HepG2 (cell line): ENCODE measurements around the gene ENO2. TPM values are rescaled to one million over a fixed set of nuclear protein-coding genes. Genes with fewer than 3 reads are reported as not detected.

Experiments
- ATAC-seq: fragments of 200-7000 bp; cut with Tn5 transposase; 3 replicates; pipeline ENCODE4 v1.9.1; 2020; ENCODE audit warnings: mild to moderate bottlenecking, moderate library complexity
- BruUV-seq: library from RNA; stranded (reverse); fragments of 400-500 nt; replicated peaks from 2 replicates; lab custom pipeline; 2021; lab: Mats Ljungman, UMichigan
- CTCF ChIA-PET: fragments of 300-600 bp; formaldehyde crosslinking; extraction: SDS; loops from one replicate; lab custom pipeline; 2021; ENCODE audit warnings: low total read pairs, inconsistent platforms, low intra/inter-chr PET ratio; lab: Yijun Ruan, JAX
- POLR2A ChIA-PET: fragments of 350-600 bp; sonication (Branson Sonifier 250); formaldehyde crosslinking; loops from one replicate; lab custom pipeline; 2020; ENCODE audit warnings: antibody characterized with exemption, inconsistent platforms; lab: Yijun Ruan, JAX
- DNase-seq: peaks from one replicate; pipeline ENCODE4 v3.0.0-alpha.2; 2015; ENCODE audit warnings: low spot score
- FAIRE-seq: peaks from 3 replicates; lab custom pipeline; 2011; peaks lifted over from hg19 to GRCh38; lab: Jason Lieb, UNC
- H2AFZ ChIP-seq: one replicate; pipeline ENCODE4 v1.6.1; 2011; ENCODE audit warnings: low read length, inconsistent platforms
- H3K27ac ChIP-seq: fragments of 300-600 bp; 3 replicates; pipeline ENCODE4 v1.8.0; 2011; ENCODE audit warnings: mixed run types, mild to moderate bottlenecking, mixed read lengths, low read length, inconsistent platforms; ENCODE audit not compliant: insufficient read depth; ENCODE audit errors: extremely low read length
- H3K27me3 ChIP-seq, 2 experiments: fragments of 200-600 bp in 1 of 2; 2 replicates in 1 of 2; 3 replicates in 1 of 2; pipeline versions ENCODE4 v1.6.0 to v1.8.0; 2011; ENCODE audit warnings: low read length in 2 of 2, mild to moderate bottlenecking in 2 of 2, moderate library complexity in 2 of 2, inconsistent platforms in 1 of 2; ENCODE audit not compliant: insufficient read depth in 2 of 2, control insufficient read depth in 1 of 2
- H3K36me3 ChIP-seq, 2 experiments: fragments of 200-600 bp in 1 of 2; replicated peaks in 1 of 2; 2 replicates in 1 of 2; 3 replicates in 1 of 2; pipeline versions ENCODE4 v1.5.1 to v1.8.0; 2011; ENCODE audit warnings: low read length in 2 of 2, inconsistent platforms in 1 of 2; ENCODE audit not compliant: insufficient read depth in 2 of 2, control insufficient read depth in 1 of 2
- H3K4me1 ChIP-seq: 2 replicates; pipeline ENCODE4 v1.5.1; 2012; ENCODE audit warnings: low read length, inconsistent platforms; ENCODE audit not compliant: insufficient read depth
- H3K4me2 ChIP-seq: 2 replicates; pipeline ENCODE4 v1.6.0; 2011; ENCODE audit warnings: low read depth, low read length, inconsistent platforms
- H3K4me3 ChIP-seq, 3 experiments: fragments of 200-600 bp in 1 of 3; sonication (generic), shearing (Covaris generic) in 1 of 3; replicated peaks in 1 of 3; 2 replicates each; pipeline ENCODE4 v1.5.1; 2011 to 2016; ENCODE audit warnings: low read length in 3 of 3, inconsistent platforms in 2 of 3, low read depth in 2 of 3, mild to moderate bottlenecking in 2 of 3, control low read depth in 1 of 3, mixed read lengths in 1 of 3; ENCODE audit not compliant: insufficient read depth in 1 of 3
- H3K79me2 ChIP-seq: one replicate; pipeline ENCODE4 v1.6.1; 2011; ENCODE audit warnings: low read length, inconsistent platforms; ENCODE audit not compliant: insufficient read depth
- H3K9ac ChIP-seq: 2 replicates; pipeline ENCODE4 v1.6.0; 2011; ENCODE audit warnings: mild to moderate bottlenecking, low read depth, low read length, inconsistent platforms; ENCODE audit not compliant: insufficient read depth
- H3K9me3 ChIP-seq: 2 replicates; pipeline ENCODE4 v1.5.1; 2012; ENCODE audit warnings: mild to moderate bottlenecking, low read length
- H4K20me1 ChIP-seq: 2 replicates; pipeline ENCODE4 v1.6.0; 2011; ENCODE audit warnings: inconsistent platforms, mild to moderate bottlenecking, low read length, moderate library complexity; ENCODE audit not compliant: insufficient read depth
- BHLHE40 ChIP-seq: IDR thresholded peaks from 2 replicates; pipeline ENCODE4 v1.6.1; 2011; ENCODE audit warnings: low read length, improper control_type of control experiment
- GABPB1 ChIP-seq: IDR thresholded peaks from 2 replicates; pipeline ENCODE4 v1.6.1; 2016; ENCODE audit warnings: mild to moderate bottlenecking, missing genetic modification reagents, moderate library complexity, missing compliant biosample characterization
- GTF3A ChIP-seq: sonication (generic); formaldehyde crosslinking; conservative IDR thresholded peaks from 2 replicates; pipeline ENCODE4 v1.4.0; 2020; ENCODE audit warnings: mild to moderate bottlenecking, missing genetic modification reagents
- KDM1A ChIP-seq: IDR thresholded peaks from 2 replicates; pipeline ENCODE4 v1.6.1; 2016; ENCODE audit warnings: missing compliant biosample characterization
- KLF13 ChIP-seq: sonication (generic); formaldehyde crosslinking; IDR thresholded peaks from 2 replicates; pipeline ENCODE4 v1.4.0; 2020; ENCODE audit warnings: mild to moderate bottlenecking, missing genetic modification reagents
- MEIS1 ChIP-seq: sonication (generic); formaldehyde crosslinking; IDR thresholded peaks from 2 replicates; pipeline ENCODE4 v1.9.0; 2021; ENCODE audit warnings: mild to moderate bottlenecking, missing genetic modification reagents, moderate library complexity, borderline replicate concordance
- SMAD3 ChIP-seq: sonication (generic); formaldehyde crosslinking; IDR thresholded peaks from 2 replicates; pipeline ENCODE4 v1.4.0; 2020; ENCODE audit warnings: missing genetic modification reagents
- STAT5B ChIP-seq: sonication (generic); formaldehyde crosslinking; IDR thresholded peaks from 2 replicates; pipeline ENCODE4 v1.4.0; 2020; ENCODE audit warnings: missing genetic modification reagents
- ZFAT ChIP-seq: sonication (generic); formaldehyde crosslinking; conservative IDR thresholded peaks from 2 replicates; pipeline ENCODE4 v1.8.1; 2023; ENCODE audit warnings: missing genetic modification reagents, inconsistent platforms
- ZNF136 ChIP-seq: sonication (generic); formaldehyde crosslinking; IDR thresholded peaks from 2 replicates; pipeline ENCODE4 v1.8.1; 2022; ENCODE audit warnings: low read depth, mild to moderate bottlenecking, moderate library complexity, missing genetic modification reagents
- ZNF207 ChIP-seq: fragments of 450-650 bp; IDR thresholded peaks from 2 replicates; pipeline ENCODE4 v1.6.1; 2016; ENCODE audit warnings: antibody characterized with exemption, borderline replicate concordance
- ZNF251 ChIP-seq: sonication (generic); formaldehyde crosslinking; IDR thresholded peaks from 2 replicates; pipeline ENCODE4 v1.9.0; 2021; ENCODE audit warnings: mild to moderate bottlenecking, missing genetic modification reagents
- ZNF564 ChIP-seq: sonication (generic); formaldehyde crosslinking; IDR thresholded peaks from 2 replicates; pipeline ENCODE4 v1.8.1; 2023; ENCODE audit warnings: mild to moderate bottlenecking, missing genetic modification reagents
- WGBS: methylation state at CpG from one replicate; pipeline ENCODE4 v1.1.6; 2017; ENCODE audit warnings: low lambda C conversion rate; 5-methylcytosine and 5-hydroxymethylcytosine counted together
- in situ Hi-C: cut with HindIII; loops from 2 replicates; pipeline ENCODE4 v1.10.0; 2017; ENCODE audit warnings: low pct_unique_long_range_greater_than_20kb; ENCODE audit not compliant: extremely low pct_ligation_motif_present
- intact Hi-C: fragments of 100-400 bp; cut with micrococcal nuclease; formaldehyde crosslinking; loops from one replicate; pipeline ENCODE4 v1.10.0; 2022; ENCODE audit not compliant: unreplicated experiment
- polyA plus RNA-seq, 8 experiments: library from polyadenylated mRNA; depleted of rRNA in 3 of 8; stranded (reverse) in 7 of 8; unstranded in 1 of 8; fragments of >200 nt; fragmentation: Illumina TruSeq in 4 of 8; extraction: Trizol in 4 of 8; gene quantifications; 2 replicates each; pipeline versions ENCODE4 v1.2.1 to v1.2.3, GENCODE V29; 2011 to 2016; ENCODE audit warnings: low read depth in 4 of 8, missing spikeins in 1 of 8, mixed read lengths in 1 of 8; ENCODE audit not compliant: insufficient read depth in 1 of 8
- total RNA-seq, 5 experiments: library from RNA; depleted of rRNA; stranded (reverse); fragments of >200 nt; fragmentation: Illumina TruSeq; extraction: Trizol; gene quantifications; 2 replicates each; pipeline ENCODE4 v1.2.3, GENCODE V29; 2016; ENCODE audit warnings: low read depth in 1 of 5
- TF ChIP-seq, protein P1 (sequence below): sonication (generic); formaldehyde crosslinking; IDR thresholded peaks from 2 replicates; pipeline ENCODE4 v1.4.0; 2020; ENCODE audit warnings: missing genetic modification reagents, borderline replicate concordance
- TF ChIP-seq, protein P2 (sequence below): sonication (generic); formaldehyde crosslinking; IDR thresholded peaks from 2 replicates; pipeline ENCODE4 v1.4.0; 2020; ENCODE audit warnings: missing genetic modification reagents, borderline replicate concordance

ENO2 gene
- total and polyA plus RNA-seq, 2 of the 13 experiments (the other 11 are each of a cell fraction or from before 2014, with no cell fraction given), result 19.3 to 136 TPM

DNA sequence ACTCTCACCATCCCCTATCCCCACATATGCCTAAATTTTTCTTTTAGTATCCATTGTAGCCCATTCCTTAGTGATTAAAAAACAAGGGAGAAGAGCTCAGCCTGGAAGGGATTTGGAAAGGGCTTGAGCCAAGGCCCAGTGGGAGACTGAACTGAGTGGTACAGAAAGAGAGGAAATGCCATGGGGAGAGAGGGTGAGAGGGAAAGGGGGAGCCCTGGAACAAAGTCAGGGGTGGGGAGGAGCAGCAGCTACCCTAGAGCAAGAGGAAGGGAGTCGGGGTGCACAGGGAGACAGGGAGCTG lies 10.8 kb downstream of the ENO2 start:
- Histone ChIP-seq H3K27me3 (no peaks in the 10 kb centered on the region; a peak in 1 of 5 replicates), H3K79me2 (peaks cover 17% of the 10 kb centered on the region), H3K4me2 (peak overlapping the region; percentile 80), H3K27ac (no peak overlapping the region), H3K4me3 (no peak overlapping the region), H3K4me1 (peaks cover 47% of the 10 kb centered on the region), H3K9ac (0 out of 2 replicates have a peak overlapping the region, but pooled peaks have one; percentile 13), H2AFZ (no peak overlapping the region), H4K20me1 (no peaks in the 10 kb centered on the region), H3K36me3 (peaks cover 0 to 12% of the 10 kb centered on the region in 2 experiments; a peak in 3 of 5 replicates), H3K9me3 (no peaks in the 10 kb centered on the region)
- TF ChIP-seq ZFAT (no peak), ZNF564 (no peak), STAT5B (no peak), BHLHE40 (no peak), GTF3A (CRISPR knock-in tag) (no peak), ZNF136 (CRISPR knock-in tag) (no peak), KDM1A (no peak), ZNF251 (CRISPR knock-in tag) (no peak), KLF13 (CRISPR knock-in tag) (no peak), SMAD3 (no peak), GABPB1 (CRISPR knock-in tag) (no peak), MEIS1 (no peak), ZNF207 (no peak)
- TF ChIP-seq, protein P1, sequence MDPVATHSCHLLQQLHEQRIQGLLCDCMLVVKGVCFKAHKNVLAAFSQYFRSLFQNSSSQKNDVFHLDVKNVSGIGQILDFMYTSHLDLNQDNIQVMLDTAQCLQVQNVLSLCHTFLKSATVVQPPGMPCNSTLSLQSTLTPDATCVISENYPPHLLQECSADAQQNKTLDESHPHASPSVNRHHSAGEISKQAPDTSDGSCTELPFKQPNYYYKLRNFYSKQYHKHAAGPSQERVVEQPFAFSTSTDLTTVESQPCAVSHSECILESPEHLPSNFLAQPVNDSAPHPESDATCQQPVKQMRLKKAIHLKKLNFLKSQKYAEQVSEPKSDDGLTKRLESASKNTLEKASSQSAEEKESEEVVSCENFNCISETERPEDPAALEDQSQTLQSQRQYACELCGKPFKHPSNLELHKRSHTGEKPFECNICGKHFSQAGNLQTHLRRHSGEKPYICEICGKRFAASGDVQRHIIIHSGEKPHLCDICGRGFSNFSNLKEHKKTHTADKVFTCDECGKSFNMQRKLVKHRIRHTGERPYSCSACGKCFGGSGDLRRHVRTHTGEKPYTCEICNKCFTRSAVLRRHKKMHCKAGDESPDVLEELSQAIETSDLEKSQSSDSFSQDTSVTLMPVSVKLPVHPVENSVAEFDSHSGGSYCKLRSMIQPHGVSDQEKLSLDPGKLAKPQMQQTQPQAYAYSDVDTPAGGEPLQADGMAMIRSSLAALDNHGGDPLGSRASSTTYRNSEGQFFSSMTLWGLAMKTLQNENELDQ (CRISPR knock-in tag), result no peak
- TF ChIP-seq, protein P2, sequence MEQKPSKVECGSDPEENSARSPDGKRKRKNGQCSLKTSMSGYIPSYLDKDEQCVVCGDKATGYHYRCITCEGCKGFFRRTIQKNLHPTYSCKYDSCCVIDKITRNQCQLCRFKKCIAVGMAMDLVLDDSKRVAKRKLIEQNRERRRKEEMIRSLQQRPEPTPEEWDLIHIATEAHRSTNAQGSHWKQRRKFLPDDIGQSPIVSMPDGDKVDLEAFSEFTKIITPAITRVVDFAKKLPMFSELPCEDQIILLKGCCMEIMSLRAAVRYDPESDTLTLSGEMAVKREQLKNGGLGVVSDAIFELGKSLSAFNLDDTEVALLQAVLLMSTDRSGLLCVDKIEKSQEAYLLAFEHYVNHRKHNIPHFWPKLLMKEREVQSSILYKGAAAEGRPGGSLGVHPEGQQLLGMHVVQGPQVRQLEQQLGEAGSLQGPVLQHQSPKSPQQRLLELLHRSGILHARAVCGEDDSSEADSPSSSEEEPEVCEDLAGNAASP (CRISPR knock-in tag), result no peak
- CTCF ChIA-PET, result no interaction called here
- FAIRE-seq (no peak), ATAC-seq (peak; percentile 5), DNase-seq (no peak)
- 75% methylated on average over 1 of the region's 1 CpG for WGBS
- POLR2A ChIA-PET, result interaction anchor here (1.0 to 3.8 kb wide), 14 partner anchors 9 to 183 kb away, joined by 3 to 55 read pairs (median 8); partner anchors contain the start of genes C12orf57, RNU7-1 and SPSB2
- in situ Hi-C loops (no loop called here), intact Hi-C loops (loop anchor here (2.0 to 5.0 kb wide), 2 partner anchors 14 to 187 kb away; no protein-coding TSS in a partner anchor)
- BruUV-seq, result no TSS peak
